ENCODE data around the gene OTUB2.

Gene OTUB2

GRCh38 chr14:94046696-94047250 lies 20.6 kb downstream of the OTUB2 start:
- Histone ChIP-seq H3K14ac (ENCODE audit: low read length) (no peak overlapping the region), H3K4me1 (ENCODE audit: control insufficient read depth in 2 of 2, insufficient read depth in 1 of 2, low read depth in 1 of 2, low read length in 2 of 2) (no peaks in the 10 kb centered on the region), H2BK15ac (ENCODE audit: low read length) (no peak overlapping the region), H4K8ac (ENCODE audit: low read depth, low read length) (no peak overlapping the region), H3K4ac (ENCODE audit: low read length) (no peak overlapping the region), H3K27me3 (ENCODE audit: control insufficient read depth in 3 of 3, insufficient read depth in 3 of 3, low read depth in 1 of 3, low read length in 3 of 3) (no peaks in the 10 kb centered on the region), H2AK5ac (ENCODE audit: low read depth, low read length) (no peak overlapping the region), H3K36me3 (replicated peaks in 1 of 2; ENCODE audit: control insufficient read depth in 2 of 2, insufficient read depth in 2 of 2, low read length in 2 of 2) (peaks cover 38 to 86% of the 10 kb centered on the region in 2 donors), H3K23ac (ENCODE audit: low read depth, low read length, poor library complexity) (no peak overlapping the region), H3K9ac (ENCODE audit: low read depth, low read length, poor library complexity) (no peak overlapping the region), H2BK120ac (ENCODE audit: low read depth, low read length) (no peak overlapping the region), H2BK12ac (ENCODE audit: low read length) (no peak overlapping the region), H2AFZ (ENCODE audit: low read length) (no peak overlapping the region), H3K27ac (replicated peaks; ENCODE audit: low read length) (no peak overlapping the region), H3K18ac (ENCODE audit: low read length) (no peak overlapping the region), H3K4me3 (ENCODE audit: low read length in 2 of 2) (no peak overlapping the region), H3K4me2 (ENCODE audit: insufficient read depth, low read length, poor library complexity, severe bottlenecking) (no peak overlapping the region), H4K91ac (ENCODE audit: low read depth, low read length, poor library complexity) (no peak overlapping the region), H3K79me1 (ENCODE audit: low read depth, low read length) (no peaks in the 10 kb centered on the region), H3K9me3 (replicated peaks in 1 of 2; ENCODE audit: control insufficient read depth in 2 of 2, insufficient read depth in 1 of 2, low read depth in 1 of 2, low read length in 2 of 2) (no peaks in the 10 kb centered on the region), H2BK5ac (ENCODE audit: low read length) (no peak overlapping the region)
- DNase-seq (ENCODE audit: low spot score) = no peak
- WGBS, 2 donors (ENCODE audit: extremely low coverage in 2 of 2, insufficient read length in 2 of 2, insufficient replicate concordance in 1 of 2) = no CpG with 5 or more reads among the region's 7 CpGs

GRCh38 chr14:94047581-94047980 lies 21.4 kb downstream of the OTUB2 start:
- H3K36me3 ChIP-seq (replicated peaks in 1 of 2; ENCODE audit: control insufficient read depth in 2 of 2, insufficient read depth in 2 of 2, low read length in 2 of 2) = peaks cover 42 to 94% of the 10 kb centered on the region in 2 donors
- no peak overlapping the region for H3K14ac ChIP-seq (ENCODE audit: low read length)
- no peak overlapping the region for H2AK5ac ChIP-seq (ENCODE audit: low read depth, low read length)
- H3K4ac ChIP-seq (ENCODE audit: low read length) = no peak overlapping the region
- no peak for DNase-seq (ENCODE audit: low spot score)
- H3K18ac ChIP-seq (ENCODE audit: low read length) = no peak overlapping the region
- WGBS, 2 donors (ENCODE audit: extremely low coverage in 2 of 2, insufficient read length in 2 of 2, insufficient replicate concordance in 1 of 2) = no CpG with 5 or more reads among the region's 3 CpGs
- H2BK12ac ChIP-seq (ENCODE audit: low read length) = no peak overlapping the region
- no peaks in the 10 kb centered on the region for H3K79me1 ChIP-seq (ENCODE audit: low read depth, low read length)
- no peak overlapping the region for H2AFZ ChIP-seq (ENCODE audit: low read length)
- H3K23ac ChIP-seq (ENCODE audit: low read depth, low read length, poor library complexity) = no peak overlapping the region
- H3K27me3 ChIP-seq (ENCODE audit: control insufficient read depth in 3 of 3, insufficient read depth in 3 of 3, low read depth in 1 of 3, low read length in 3 of 3) = no peaks in the 10 kb centered on the region
- no peak overlapping the region for H3K9ac ChIP-seq (ENCODE audit: low read depth, low read length, poor library complexity)
- H2BK15ac ChIP-seq (ENCODE audit: low read length) = no peak overlapping the region
- H3K4me3 ChIP-seq (ENCODE audit: low read length in 2 of 2) = no peak overlapping the region
- H2BK120ac ChIP-seq (ENCODE audit: low read depth, low read length) = no peak overlapping the region
- no peak overlapping the region for H4K91ac ChIP-seq (ENCODE audit: low read depth, low read length, poor library complexity)
- no peaks in the 10 kb centered on the region for H3K9me3 ChIP-seq (replicated peaks in 1 of 2; ENCODE audit: control insufficient read depth in 2 of 2, insufficient read depth in 1 of 2, low read depth in 1 of 2, low read length in 2 of 2)
- H3K27ac ChIP-seq (replicated peaks; ENCODE audit: low read length) = no peak overlapping the region
- no peak overlapping the region for H2BK5ac ChIP-seq (ENCODE audit: low read length)
- no peaks in the 10 kb centered on the region for H3K4me1 ChIP-seq (ENCODE audit: control insufficient read depth in 2 of 2, insufficient read depth in 1 of 2, low read depth in 1 of 2, low read length in 2 of 2)
- H3K4me2 ChIP-seq (ENCODE audit: insufficient read depth, low read length, poor library complexity, severe bottlenecking) = no peak overlapping the region
- H4K8ac ChIP-seq (ENCODE audit: low read depth, low read length) = no peak overlapping the region

- Histone ChIP-seq H2BK15ac (ENCODE audit: low read length) (no peak overlapping the region), H3K9ac (ENCODE audit: low read depth, low read length, poor library complexity) (no peak overlapping the region), H3K14ac (ENCODE audit: low read length) (no peak overlapping the region), H3K4me3 (ENCODE audit: low read length in 2 of 2) (no peak overlapping the region), H3K36me3 (replicated peaks in 1 of 2; ENCODE audit: control insufficient read depth in 2 of 2, insufficient read depth in 2 of 2, low read length in 2 of 2) (peaks cover 45 to 98% of the 10 kb centered on the region in 2 donors), H3K4ac (ENCODE audit: low read length) (no peak overlapping the region), H3K9me3 (replicated peaks in 1 of 2; ENCODE audit: control insufficient read depth in 2 of 2, insufficient read depth in 1 of 2, low read depth in 1 of 2, low read length in 2 of 2) (no peaks in the 10 kb centered on the region), H3K23ac (ENCODE audit: low read depth, low read length, poor library complexity) (no peak overlapping the region), H2BK5ac (ENCODE audit: low read length) (no peak overlapping the region), H3K18ac (ENCODE audit: low read length) (no peak overlapping the region), H2AFZ (ENCODE audit: low read length) (no peak overlapping the region), H3K4me2 (ENCODE audit: insufficient read depth, low read length, poor library complexity, severe bottlenecking) (no peak overlapping the region), H3K79me1 (ENCODE audit: low read depth, low read length) (no peaks in the 10 kb centered on the region), H3K27me3 (ENCODE audit: control insufficient read depth in 3 of 3, insufficient read depth in 3 of 3, low read depth in 1 of 3, low read length in 3 of 3) (no peaks in the 10 kb centered on the region), H2BK120ac (ENCODE audit: low read depth, low read length) (no peak overlapping the region), H2AK5ac (ENCODE audit: low read depth, low read length) (no peak overlapping the region), H4K8ac (ENCODE audit: low read depth, low read length) (no peak overlapping the region), H2BK12ac (ENCODE audit: low read length) (no peak overlapping the region), H3K27ac (replicated peaks; ENCODE audit: low read length) (no peak overlapping the region), H4K91ac (ENCODE audit: low read depth, low read length, poor library complexity) (no peak overlapping the region), H3K4me1 (ENCODE audit: control insufficient read depth in 2 of 2, insufficient read depth in 1 of 2, low read depth in 1 of 2, low read length in 2 of 2) (no peaks in the 10 kb centered on the region)
- DNase-seq (ENCODE audit: low spot score) = no peak
- WGBS, 2 donors (ENCODE audit: extremely low coverage in 2 of 2, insufficient read length in 2 of 2, insufficient replicate concordance in 1 of 2) = no CpG with 5 or more reads among the region's 10 CpGs
Observed at GRCh38 chr14:94048691-94049624, 22.8 kb downstream of the OTUB2 start.

- H2AFZ ChIP-seq (ENCODE audit: low read length) = no peak overlapping the region
- H2AK5ac ChIP-seq (ENCODE audit: low read depth, low read length) = no peak overlapping the region
- H3K4me1 ChIP-seq (ENCODE audit: control insufficient read depth in 2 of 2, insufficient read depth in 1 of 2, low read depth in 1 of 2, low read length in 2 of 2) = no peaks in the 10 kb centered on the region
- no peak overlapping the region for H2BK120ac ChIP-seq (ENCODE audit: low read depth, low read length)
- no peak for DNase-seq (ENCODE audit: low spot score)
- no peak overlapping the region for H3K9ac ChIP-seq (ENCODE audit: low read depth, low read length, poor library complexity)
- no peak overlapping the region for H2BK12ac ChIP-seq (ENCODE audit: low read length)
- H3K79me1 ChIP-seq (ENCODE audit: low read depth, low read length) = peaks cover 2% of the 10 kb centered on the region
- H2BK5ac ChIP-seq (ENCODE audit: low read length) = no peak overlapping the region
- H3K27ac ChIP-seq (replicated peaks; ENCODE audit: low read length) = no peak overlapping the region
- no peak overlapping the region for H3K23ac ChIP-seq (ENCODE audit: low read depth, low read length, poor library complexity)
- H3K18ac ChIP-seq (ENCODE audit: low read length) = no peak overlapping the region
- H4K91ac ChIP-seq (ENCODE audit: low read depth, low read length, poor library complexity) = no peak overlapping the region
- H3K4ac ChIP-seq (ENCODE audit: low read length) = no peak overlapping the region
- no peaks in the 10 kb centered on the region for H3K9me3 ChIP-seq (replicated peaks in 1 of 2; ENCODE audit: control insufficient read depth in 2 of 2, insufficient read depth in 1 of 2, low read depth in 1 of 2, low read length in 2 of 2)
- no peak overlapping the region for H3K14ac ChIP-seq (ENCODE audit: low read length)
- no peaks in the 10 kb centered on the region for H3K27me3 ChIP-seq (ENCODE audit: control insufficient read depth in 3 of 3, insufficient read depth in 3 of 3, low read depth in 1 of 3, low read length in 3 of 3)
- H2BK15ac ChIP-seq (ENCODE audit: low read length) = no peak overlapping the region
- H4K8ac ChIP-seq (ENCODE audit: low read depth, low read length) = no peak overlapping the region
- H3K4me2 ChIP-seq (ENCODE audit: insufficient read depth, low read length, poor library complexity, severe bottlenecking) = no peak overlapping the region
- peaks cover 48 to 98% of the 10 kb centered on the region in 2 donors for H3K36me3 ChIP-seq (replicated peaks in 1 of 2; ENCODE audit: control insufficient read depth in 2 of 2, insufficient read depth in 2 of 2, low read length in 2 of 2)
- WGBS, 2 donors (ENCODE audit: extremely low coverage in 2 of 2, insufficient read length in 2 of 2, insufficient replicate concordance in 1 of 2) = no CpG with 5 or more reads among the region's 2 CpGs
- no peak overlapping the region for H3K4me3 ChIP-seq (ENCODE audit: low read length in 2 of 2)
Observed at GRCh38 chr14:94049625-94050023, 23.5 kb downstream of the OTUB2 start.

Measured in neuronal stem cell (in vitro differentiated cells).